BE2C (cell line): ENCODE data around the gene TUBB4A.

Experiments
- DNase-seq: peaks from one replicate; pipeline ENCODE4 v3.0.0-alpha.2; 2020
- H3K27me3 ChIP-seq: fragments of 250-450 bp; sonication (Bioruptor Pico); 2 replicates; pipeline ENCODE4 v1.5.1; 2020; ENCODE audit warnings: mild to moderate bottlenecking
- H3K36me3 ChIP-seq: fragments of 250-450 bp; sonication (Bioruptor Pico); 2 replicates; pipeline ENCODE4 v1.5.1; 2020; ENCODE audit warnings: mild to moderate bottlenecking
- H3K4me1 ChIP-seq: fragments of 250-450 bp; sonication (Bioruptor Pico); 2 replicates; pipeline ENCODE4 v1.5.1; 2020
- H3K4me3 ChIP-seq: 2 replicates; pipeline ENCODE4 v1.5.1; 2011; ENCODE audit warnings: low read depth, low read length
- H3K9me3 ChIP-seq: fragments of 250-450 bp; sonication (Bioruptor Pico); 2 replicates; pipeline ENCODE4 v1.5.1; 2020
- CTCF ChIP-seq: IDR thresholded peaks from 2 replicates; pipeline ENCODE4 v1.5.1; 2012; ENCODE audit warnings: mild to moderate bottlenecking, low read depth, low read length

Gene TUBB4A

DNA sequence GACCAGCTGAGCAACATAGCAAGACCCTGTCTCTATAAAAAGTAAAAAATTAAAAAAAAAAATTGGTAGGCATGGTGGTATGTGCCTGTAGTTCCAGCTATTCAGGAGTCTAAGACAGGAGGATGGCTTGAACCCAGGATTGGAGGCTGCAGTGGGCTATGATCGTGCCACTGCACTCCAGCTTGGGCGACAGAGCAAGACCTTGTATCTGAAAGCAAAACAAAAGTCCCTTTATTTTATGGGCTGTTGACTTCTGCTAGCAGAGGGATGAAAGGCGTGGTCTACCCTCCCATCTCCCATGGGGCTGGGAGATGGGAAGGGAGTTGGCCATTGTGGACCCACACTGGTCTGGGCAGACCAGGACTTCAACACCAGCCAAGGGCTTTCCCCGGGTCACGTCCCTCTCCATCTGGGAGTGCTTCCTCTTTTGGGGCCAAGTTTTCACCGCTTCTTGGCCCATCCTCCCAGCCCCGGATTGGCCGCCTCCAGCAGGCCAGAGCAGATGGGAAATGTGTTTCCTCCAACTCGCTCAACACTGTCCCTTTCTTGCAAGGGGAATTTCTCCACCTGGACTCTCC, 26.5 kb upstream of the TUBB4A start:
- no peaks in the 10 kb centered on the region for H3K4me1 ChIP-seq
- TF ChIP-seq CTCF, result no peak
- no peak for DNase-seq
- no peaks in the 10 kb centered on the region for H3K36me3 ChIP-seq
- no peak overlapping the region for H3K4me3 ChIP-seq
- H3K9me3 ChIP-seq, result no peaks in the 10 kb centered on the region
- H3K27me3 ChIP-seq, result peaks cover 11% of the 10 kb centered on the region

DNA sequence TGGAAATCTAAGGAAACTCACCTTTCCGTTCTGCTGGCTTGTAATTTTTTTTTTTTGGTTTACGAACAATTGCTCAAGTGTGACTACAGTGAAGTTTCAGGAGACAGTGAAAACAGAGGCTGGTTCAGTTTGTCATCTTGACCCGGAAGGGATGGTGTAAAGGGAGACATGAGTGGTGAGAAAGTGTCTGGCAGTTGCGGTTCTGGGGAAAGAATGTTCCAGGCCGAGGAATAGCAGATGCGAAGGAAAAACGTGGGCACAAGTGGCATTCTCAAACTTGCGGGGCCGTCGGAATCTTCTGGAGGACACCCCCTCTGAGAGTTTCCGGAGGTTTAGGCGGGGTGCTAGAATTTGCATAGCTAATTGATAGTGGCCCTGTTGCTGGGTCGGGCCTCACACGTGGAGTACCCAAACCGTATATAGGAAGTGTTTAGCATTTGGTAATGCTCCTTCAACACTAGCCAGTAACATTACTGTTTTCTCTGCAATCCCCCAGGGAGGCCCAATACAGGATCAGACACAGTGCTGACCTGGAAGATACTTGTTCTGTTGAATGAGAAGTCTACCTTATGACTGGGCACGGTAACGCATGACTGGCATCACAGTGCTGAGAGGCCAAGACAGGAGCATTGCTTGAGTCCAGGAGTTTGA, 25.9 kb upstream of the TUBB4A start:
- DNase-seq, result no peak
- Histone ChIP-seq H3K9me3 (no peaks in the 10 kb centered on the region), H3K4me1 (no peaks in the 10 kb centered on the region), H3K27me3 (peaks cover 11% of the 10 kb centered on the region), H3K36me3 (no peaks in the 10 kb centered on the region), H3K4me3 (no peak overlapping the region)
- TF ChIP-seq CTCF, result no peak

- Histone ChIP-seq H3K9me3 (no peaks in the 10 kb centered on the region), H3K36me3 (no peaks in the 10 kb centered on the region), H3K4me1 (no peaks in the 10 kb centered on the region), H3K4me3 (no peak overlapping the region), H3K27me3 (no peaks in the 10 kb centered on the region)
- DNase-seq, result no peak
- no peak for TF ChIP-seq CTCF
These were observed 22.2 kb upstream of the TUBB4A start for GRCh38 chr19:6524311-6524710.

DNA sequence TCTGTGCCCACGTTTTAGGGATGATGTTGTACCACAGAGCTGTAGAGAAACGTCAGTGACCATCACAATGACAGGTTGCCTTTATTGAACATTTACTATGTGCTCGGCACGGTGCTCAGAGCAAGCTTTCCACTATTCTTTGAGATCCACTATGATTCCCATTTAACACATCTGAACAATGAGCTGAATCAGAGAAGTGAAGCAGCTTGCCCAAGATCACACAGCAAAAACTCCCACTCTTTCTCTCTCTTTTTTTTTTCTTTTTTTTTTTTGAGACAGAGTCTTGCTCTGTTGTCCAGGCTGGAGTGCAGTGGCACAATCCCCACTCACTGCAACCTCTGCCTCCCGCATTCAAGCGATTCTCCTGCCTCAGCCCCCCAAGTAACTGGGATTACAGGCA, 20.6 kb upstream of the TUBB4A start:
- H3K9me3 ChIP-seq, result no peaks in the 10 kb centered on the region
- DNase-seq, result no peak
- H3K4me1 ChIP-seq, result no peaks in the 10 kb centered on the region
- H3K4me3 ChIP-seq, result no peak overlapping the region
- TF ChIP-seq CTCF, result no peak
- H3K36me3 ChIP-seq, result no peaks in the 10 kb centered on the region
- H3K27me3 ChIP-seq, result no peaks in the 10 kb centered on the region

GRCh38 chr19:6521718-6522646, 19.9 kb upstream of the TUBB4A start:
- DNase-seq, result no peak
- no peak overlapping the region for H3K4me3 ChIP-seq
- no peaks in the 10 kb centered on the region for H3K36me3 ChIP-seq
- H3K27me3 ChIP-seq, result no peaks in the 10 kb centered on the region
- H3K9me3 ChIP-seq, result no peaks in the 10 kb centered on the region
- TF ChIP-seq CTCF, result no peak
- H3K4me1 ChIP-seq, result no peaks in the 10 kb centered on the region
